A549 (cell line): ENCODE measurements around the gene SORCS2. TPM values are rescaled to one million over a fixed set of nuclear protein-coding genes. Genes with fewer than 3 reads are reported as not detected.

Source experiments
- ATAC-seq, 2 experiments: fragments of 200-7000 bp in 1 of 2; fragments of >200 bp in 1 of 2; cut with Nextera tagmentation in 1 of 2; cut with Tn5 transposase in 1 of 2; 3 replicates each; pipeline versions ENCODE4 v1.8.0 to v1.9.1; 2018 to 2020; ENCODE audit warnings: mild to moderate bottlenecking in 1 of 2, moderate library complexity in 1 of 2
- CTCF ChIA-PET: fragments of 300-600 bp; sonication (Branson Sonifier 250); formaldehyde crosslinking; extraction: SDS; loops from one replicate; lab custom pipeline; 2021; ENCODE audit warnings: antibody characterized with exemption, inconsistent platforms; lab: Yijun Ruan, JAX
- POLR2A ChIA-PET: fragments of 350-600 bp; formaldehyde crosslinking; extraction: SDS; loops from one replicate; lab custom pipeline; 2021; ENCODE audit warnings: antibody characterized with exemption, inconsistent platforms; lab: Yijun Ruan, JAX
- DNase-seq, 2 experiments: peaks; one replicate each; pipeline versions ENCODE4 v3.0.0 to v3.0.0-alpha.2; 2011 to 2016; ENCODE audit warnings: low read depth in 1 of 2, low spot score in 1 of 2
- FAIRE-seq: peaks from 2 replicates; lab custom pipeline; 2011; peaks lifted over from hg19 to GRCh38; lab: Jason Lieb, UNC
- H3K27ac ChIP-seq, 2 experiments: fragments of >200 bp; sonication (Bioruptor Twin); formaldehyde crosslinking; 3 replicates each; pipeline ENCODE4 v1.5.1; 2016 to 2017
- H3K4me1 ChIP-seq: fragments of >200 bp; sonication (Bioruptor Twin); formaldehyde crosslinking; 3 replicates; pipeline ENCODE4 v1.6.1; 2016
- H3K4me2 ChIP-seq: fragments of >200 bp; sonication (Bioruptor Twin); formaldehyde crosslinking; 3 replicates; pipeline ENCODE4 v1.6.1; 2016
- H3K4me3 ChIP-seq: fragments of >200 bp; sonication (Bioruptor Twin); formaldehyde crosslinking; 3 replicates; pipeline ENCODE4 v1.5.1; 2016
- H3K9me3 ChIP-seq: fragments of >200 bp; sonication (Bioruptor Twin); formaldehyde crosslinking; 3 replicates; pipeline ENCODE4 v1.6.1; 2016
- CHD2 ChIP-seq: fragments of 150-350 bp; IDR thresholded peaks from 2 replicates; pipeline ENCODE4 v1.6.1; 2014; ENCODE audit warnings: low read length; ENCODE audit not compliant: partially characterized antibody
- EHMT2 ChIP-seq: fragments of 200-600 bp; sonication (generic); IDR thresholded peaks from 2 replicates; pipeline ENCODE4 v1.6.1; 2016; ENCODE audit warnings: antibody characterized with exemption, low read depth, mild to moderate bottlenecking, moderate library complexity
- ESRRA ChIP-seq: fragments of 150-350 bp; IDR thresholded peaks from 2 replicates; pipeline ENCODE4 v1.6.1; 2014; ENCODE audit warnings: mild to moderate bottlenecking, low read length, borderline replicate concordance
- FOSB ChIP-seq: fragments of 250-450 bp; sonication (Bioruptor Pico); IDR thresholded peaks from 2 replicates; pipeline ENCODE4 v1.5.0; 2020; ENCODE audit warnings: mild to moderate bottlenecking, moderate library complexity
- GATA3 ChIP-seq: IDR thresholded peaks from 2 replicates; pipeline ENCODE4 v1.6.1; 2012; ENCODE audit warnings: borderline replicate concordance
- JUNB ChIP-seq: fragments of >200 bp; sonication (Bioruptor Twin); formaldehyde crosslinking; IDR thresholded peaks from 2 replicates; pipeline ENCODE4 v1.6.1; 2016
- MYC ChIP-seq: IDR thresholded peaks from 2 replicates; pipeline ENCODE4 v1.6.1; 2012; ENCODE audit warnings: mild to moderate bottlenecking, inconsistent platforms, low read length, improper control_type of control experiment, borderline replicate concordance
- NFE2L2 ChIP-seq: fragments of 150-350 bp; conservative IDR thresholded peaks from 2 replicates; pipeline ENCODE4 v1.6.1; 2014; ENCODE audit warnings: low read length
- NPAS2 ChIP-seq: fragments of 250-450 bp; sonication (Bioruptor Pico); IDR thresholded peaks from 2 replicates; pipeline ENCODE4 v1.8.0; 2022; ENCODE audit warnings: mild to moderate bottlenecking, moderate library complexity, borderline replicate concordance
- NR3C1 ChIP-seq: fragments of >200 bp; sonication (Bioruptor Twin); formaldehyde crosslinking; IDR thresholded peaks from 3 replicates; pipeline ENCODE4 v1.6.1; 2017
- RAD21 ChIP-seq, 2 experiments: fragments of >200 bp in 1 of 2; sonication (Bioruptor Twin) in 1 of 2; formaldehyde crosslinking in 1 of 2; IDR thresholded peaks in 1 of 2; conservative IDR thresholded peaks in 1 of 2; 2 replicates in 1 of 2; 3 replicates in 1 of 2; pipeline ENCODE4 v1.6.1; 2012 to 2018; ENCODE audit warnings: inconsistent platforms in 1 of 2
- RNF2 ChIP-seq: fragments of 200-600 bp; sonication (generic); IDR thresholded peaks from 2 replicates; pipeline ENCODE4 v1.6.1; 2016; ENCODE audit warnings: low read depth, mild to moderate bottlenecking, antibody characterized with exemption, moderate library complexity, borderline replicate concordance
- SREBF2 ChIP-seq: fragments of 450-650 bp; IDR thresholded peaks from 2 replicates; pipeline ENCODE4 v1.6.1; 2014; ENCODE audit warnings: mild to moderate bottlenecking, moderate library complexity
- TP53 ChIP-seq: fragments of 250-450 bp; sonication (Bioruptor Pico); IDR thresholded peaks from 2 replicates; pipeline ENCODE4 v1.5.0; 2021; ENCODE audit warnings: mild to moderate bottlenecking, moderate library complexity
- USF2 ChIP-seq: fragments of 450-650 bp; IDR thresholded peaks from 2 replicates; pipeline ENCODE4 v1.6.1; 2014; ENCODE audit warnings: antibody characterized with exemption
- ZFP36 ChIP-seq: fragments of 450-650 bp; IDR thresholded peaks from 2 replicates; pipeline ENCODE4 v1.6.1; 2014; ENCODE audit warnings: borderline replicate concordance; ENCODE audit not compliant: partially characterized antibody
- ZNF302 ChIP-seq: fragments of 250-450 bp; sonication (Bioruptor Pico); IDR thresholded peaks from 2 replicates; pipeline ENCODE4 v1.9.0; 2021; ENCODE audit warnings: inconsistent platforms, mild to moderate bottlenecking, moderate library complexity
- WGBS: methylation state at CpG from one replicate; pipeline ENCODE4 v1.1.6; 2017; ENCODE audit errors: missing lambda C conversion rate; 5-methylcytosine and 5-hydroxymethylcytosine counted together
- polyA plus RNA-seq, 4 experiments: library from polyadenylated mRNA; depleted of rRNA in 3 of 4; stranded (reverse); fragments of >200 nt; fragmentation: RNase III in 1 of 4; extraction: RNeasy Plus Mini Kit Qiagen cat#74134 plus additional on column Dnase treatment in 1 of 4; gene quantifications; 2 replicates in 3 of 4; 3 replicates in 1 of 4; pipeline ENCODE4 v1.2.3, GENCODE V29; 2011 to 2017
- TF ChIP-seq, protein P1 (sequence below): fragments of 150-350 bp; IDR thresholded peaks from 2 replicates; pipeline ENCODE4 v1.6.1; 2014; ENCODE audit warnings: low read depth, mild to moderate bottlenecking, low read length
- TF ChIP-seq, protein P2 (sequence below): IDR thresholded peaks from 2 replicates; pipeline ENCODE4 v1.6.1; 2012

Gene SORCS2
- polyA plus RNA-seq, 2 of the 4 experiments (the other 2 are of a cell fraction): 1.4 to 4.6 TPM

- no peak for TF ChIP-seq SREBF2
- TF ChIP-seq, protein P1, sequence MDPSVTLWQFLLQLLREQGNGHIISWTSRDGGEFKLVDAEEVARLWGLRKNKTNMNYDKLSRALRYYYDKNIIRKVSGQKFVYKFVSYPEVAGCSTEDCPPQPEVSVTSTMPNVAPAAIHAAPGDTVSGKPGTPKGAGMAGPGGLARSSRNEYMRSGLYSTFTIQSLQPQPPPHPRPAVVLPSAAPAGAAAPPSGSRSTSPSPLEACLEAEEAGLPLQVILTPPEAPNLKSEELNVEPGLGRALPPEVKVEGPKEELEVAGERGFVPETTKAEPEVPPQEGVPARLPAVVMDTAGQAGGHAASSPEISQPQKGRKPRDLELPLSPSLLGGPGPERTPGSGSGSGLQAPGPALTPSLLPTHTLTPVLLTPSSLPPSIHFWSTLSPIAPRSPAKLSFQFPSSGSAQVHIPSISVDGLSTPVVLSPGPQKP: no peak
- TF ChIP-seq, protein P2, sequence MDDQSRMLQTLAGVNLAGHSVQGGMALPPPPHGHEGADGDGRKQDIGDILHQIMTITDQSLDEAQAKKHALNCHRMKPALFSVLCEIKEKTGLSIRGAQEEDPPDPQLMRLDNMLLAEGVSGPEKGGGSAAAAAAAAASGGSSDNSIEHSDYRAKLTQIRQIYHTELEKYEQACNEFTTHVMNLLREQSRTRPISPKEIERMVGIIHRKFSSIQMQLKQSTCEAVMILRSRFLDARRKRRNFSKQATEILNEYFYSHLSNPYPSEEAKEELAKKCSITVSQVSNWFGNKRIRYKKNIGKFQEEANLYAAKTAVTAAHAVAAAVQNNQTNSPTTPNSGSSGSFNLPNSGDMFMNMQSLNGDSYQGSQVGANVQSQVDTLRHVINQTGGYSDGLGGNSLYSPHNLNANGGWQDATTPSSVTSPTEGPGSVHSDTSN: no peak
- TF ChIP-seq JUNB: no peak
These were observed 326.7 kb downstream of the SORCS2 start (continued) for GRCh38 chr4:7518871-7519637.

DNA sequence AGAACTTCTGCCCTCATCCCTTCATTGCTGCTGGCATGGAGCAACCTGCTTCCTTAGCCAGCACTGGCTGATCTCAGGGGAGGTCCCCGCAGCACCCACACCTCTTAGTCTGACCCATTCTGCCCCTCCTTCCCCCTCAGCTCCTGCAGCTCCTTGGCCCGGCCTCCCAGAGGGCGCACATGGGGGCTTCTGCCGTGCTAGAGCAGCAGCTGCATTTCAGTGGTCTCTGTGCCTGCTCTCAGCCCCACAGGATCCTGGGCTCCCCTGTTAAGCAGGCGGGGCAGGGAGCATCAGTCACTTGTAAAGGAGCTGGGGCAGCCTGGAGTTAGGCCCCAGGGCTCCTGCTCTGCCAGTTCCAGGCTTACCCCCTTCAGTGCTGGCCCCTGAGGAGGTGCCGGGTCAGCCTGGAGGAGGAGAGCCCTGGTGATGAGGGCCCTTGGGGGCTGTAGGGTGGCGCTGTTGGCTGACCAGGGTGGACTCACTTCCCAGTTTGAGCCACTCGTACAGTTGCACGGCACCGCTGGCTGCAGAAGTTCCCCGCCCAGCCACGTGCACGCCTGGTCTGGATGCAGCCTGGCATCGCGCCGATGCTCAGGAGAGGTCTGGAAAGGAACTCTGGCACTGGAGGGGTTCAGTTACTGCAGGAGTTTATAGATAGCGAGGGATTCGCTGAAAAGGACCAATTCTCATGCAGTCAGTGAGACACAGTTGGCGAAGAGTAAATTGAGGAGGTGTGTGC is 327.5 kb downstream of the SORCS2 start:
- Histone ChIP-seq H3K27ac (no peak overlapping the region), H3K4me2 (no peak overlapping the region), H3K4me1 (no peaks in the 10 kb centered on the region), H3K4me3 (no peak overlapping the region), H3K9me3 (no peaks in the 10 kb centered on the region)
- DNase-seq (no peak), ATAC-seq (no peak), FAIRE-seq (no peak)
- POLR2A ChIA-PET: no interaction called here
- no peak for TF ChIP-seq ESRRA
- TF ChIP-seq SREBF2: no peak
- TF ChIP-seq GATA3: no peak
- TF ChIP-seq NFE2L2: no peak
- TF ChIP-seq ZFP36: no peak
- no peak for TF ChIP-seq RNF2
- no peak for TF ChIP-seq CHD2
- TF ChIP-seq ZNF302 (CRISPR knock-in tag): no peak
- no peak for TF ChIP-seq EHMT2
- TF ChIP-seq MYC: no peak
- TF ChIP-seq TP53: no peak
- no peak for TF ChIP-seq NR3C1
- TF ChIP-seq USF2: no peak
- TF ChIP-seq FOSB (CRISPR knock-in tag): no peak
- no peak for TF ChIP-seq RAD21 (conservative IDR thresholded peaks at IDR 0.05 in 1 of 2, IDR thresholded peaks at IDR 0.05 in 1 of 2)
- no peak for TF ChIP-seq NPAS2 (CRISPR knock-in tag)
- 86% methylated on average over 10 of the region's 19 CpGs for WGBS
- CTCF ChIA-PET: no interaction called here

DNA sequence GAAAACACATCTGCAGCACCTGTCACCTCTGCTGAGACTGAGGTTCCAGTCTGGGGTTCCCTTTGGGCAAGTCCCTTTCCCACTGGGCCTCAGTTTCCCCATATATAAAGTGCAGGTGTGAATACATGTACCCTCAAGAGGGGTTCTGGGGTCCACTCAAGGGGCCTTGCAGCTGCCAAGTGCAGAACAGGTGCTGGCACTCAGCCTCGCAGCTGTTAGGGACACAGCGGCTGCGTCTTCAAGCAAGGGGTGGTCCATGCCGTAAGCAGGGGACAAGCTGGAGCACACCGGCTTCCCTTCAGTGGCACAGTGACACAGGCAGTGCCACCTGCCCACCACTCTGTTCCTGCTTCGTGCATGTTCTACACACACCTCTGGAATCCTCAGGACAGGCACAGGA is 329.3 kb downstream of the SORCS2 start:
- DNase-seq (no peak), ATAC-seq (no peak), FAIRE-seq (no peak)
- WGBS: 0% methylated on average over 1 of the region's 6 CpGs
- no peak overlapping the region for H3K27ac ChIP-seq
- H3K4me1 ChIP-seq: no peaks in the 10 kb centered on the region
- TF ChIP-seq JUNB: no peak
- no peak overlapping the region for H3K4me2 ChIP-seq
- CTCF ChIA-PET: no interaction called here
- no peaks in the 10 kb centered on the region for H3K9me3 ChIP-seq
- no peak overlapping the region for H3K4me3 ChIP-seq
- POLR2A ChIA-PET: no interaction called here
